ENCODE data around the gene FCMR.
"Not testable (repeated sequence)": the region's sequence is repeated elsewhere in the genome, so short reads cannot be mapped to it uniquely, and the experiment has no call there.

Gene FCMR

DNA sequence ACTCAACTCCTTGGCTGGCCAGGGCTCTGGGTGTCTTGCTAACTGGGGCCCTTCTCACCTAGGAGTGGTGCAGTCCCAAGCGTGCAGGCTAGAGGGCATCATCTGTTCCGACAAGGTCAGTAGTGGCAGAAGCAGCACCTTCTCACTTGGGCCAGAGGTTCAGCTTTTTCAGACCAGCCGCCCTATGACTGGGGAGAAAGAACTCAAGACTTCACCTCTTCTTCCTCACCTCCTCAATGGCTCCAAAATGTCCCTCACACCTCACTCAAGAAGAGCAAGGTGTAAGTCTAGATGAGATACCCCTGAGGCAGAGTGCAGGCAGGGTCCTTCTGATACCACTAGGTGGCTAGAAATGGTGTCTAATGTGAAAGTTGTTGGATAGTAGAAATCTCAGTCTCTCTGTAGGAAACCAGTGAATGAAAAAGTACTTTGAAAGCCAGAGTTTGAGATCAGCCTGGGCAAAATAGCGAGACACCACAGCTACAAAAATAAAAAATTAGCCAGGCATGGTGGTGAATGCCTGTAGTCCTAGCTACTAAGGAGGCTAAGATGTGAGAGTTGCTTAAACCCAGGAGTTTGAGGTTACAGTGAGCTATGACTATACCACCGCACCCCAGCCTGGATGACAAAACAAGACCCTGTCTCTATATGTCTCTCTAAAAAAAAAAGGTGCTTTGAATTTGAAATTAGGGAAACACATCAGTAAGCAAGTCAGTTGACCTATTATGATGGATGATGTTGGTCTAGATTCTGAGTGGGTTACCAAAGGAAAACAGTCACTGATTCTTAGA, 64.9 kb downstream of the FCMR start:
- H3K4me3 Mint-ChIP-seq, result no peak overlapping the region
- TF ChIP-seq, protein P1, sequence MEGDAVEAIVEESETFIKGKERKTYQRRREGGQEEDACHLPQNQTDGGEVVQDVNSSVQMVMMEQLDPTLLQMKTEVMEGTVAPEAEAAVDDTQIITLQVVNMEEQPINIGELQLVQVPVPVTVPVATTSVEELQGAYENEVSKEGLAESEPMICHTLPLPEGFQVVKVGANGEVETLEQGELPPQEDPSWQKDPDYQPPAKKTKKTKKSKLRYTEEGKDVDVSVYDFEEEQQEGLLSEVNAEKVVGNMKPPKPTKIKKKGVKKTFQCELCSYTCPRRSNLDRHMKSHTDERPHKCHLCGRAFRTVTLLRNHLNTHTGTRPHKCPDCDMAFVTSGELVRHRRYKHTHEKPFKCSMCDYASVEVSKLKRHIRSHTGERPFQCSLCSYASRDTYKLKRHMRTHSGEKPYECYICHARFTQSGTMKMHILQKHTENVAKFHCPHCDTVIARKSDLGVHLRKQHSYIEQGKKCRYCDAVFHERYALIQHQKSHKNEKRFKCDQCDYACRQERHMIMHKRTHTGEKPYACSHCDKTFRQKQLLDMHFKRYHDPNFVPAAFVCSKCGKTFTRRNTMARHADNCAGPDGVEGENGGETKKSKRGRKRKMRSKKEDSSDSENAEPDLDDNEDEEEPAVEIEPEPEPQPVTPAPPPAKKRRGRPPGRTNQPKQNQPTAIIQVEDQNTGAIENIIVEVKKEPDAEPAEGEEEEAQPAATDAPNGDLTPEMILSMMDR (IDR thresholded peaks at IDR 0.05), result no peak
- no peak for DNase-seq
- peaks cover 34% of the 10 kb centered on the region for H3K27me3 Mint-ChIP-seq (ENCODE audit: low read depth, poor library complexity)
- no peaks in the 10 kb centered on the region for H3K36me3 Mint-ChIP-seq (ENCODE audit: low read depth)
- no peaks in the 10 kb centered on the region for H3K4me1 Mint-ChIP-seq
- H3K27ac Mint-ChIP-seq, result no peak overlapping the region
- peaks cover 20% of the 10 kb centered on the region for H3K9me3 Mint-ChIP-seq

DNA sequence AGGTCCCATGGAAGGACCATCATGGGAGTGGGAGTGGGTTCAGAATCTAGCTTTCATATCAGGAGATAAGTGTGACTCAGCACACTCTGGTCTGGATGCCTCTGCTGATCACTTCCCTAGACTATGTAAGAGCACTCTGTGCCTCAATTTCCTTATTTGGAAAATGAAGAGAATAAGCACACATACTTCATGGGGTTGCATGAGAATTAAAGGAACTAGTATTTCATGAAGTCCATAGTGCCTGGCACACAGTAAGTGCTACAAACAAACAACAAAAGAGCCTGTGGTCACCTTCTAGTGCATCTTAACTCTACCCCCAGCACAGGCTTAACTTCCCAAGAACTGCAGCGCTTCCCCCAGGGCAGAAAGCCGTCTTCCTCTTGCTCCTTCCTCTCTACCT, 65.9 kb downstream of the FCMR start:
- H3K4me3 Mint-ChIP-seq, result no peak overlapping the region
- H3K27ac Mint-ChIP-seq, result no peak overlapping the region
- TF ChIP-seq, protein P1 (IDR thresholded peaks at IDR 0.05), result no peak
- peaks cover 24% of the 10 kb centered on the region for H3K27me3 Mint-ChIP-seq (ENCODE audit: low read depth, poor library complexity)
- no peaks in the 10 kb centered on the region for H3K4me1 Mint-ChIP-seq
- peaks cover 30% of the 10 kb centered on the region for H3K9me3 Mint-ChIP-seq
- H3K36me3 Mint-ChIP-seq (ENCODE audit: low read depth), result no peaks in the 10 kb centered on the region
- no peak for DNase-seq

DNA sequence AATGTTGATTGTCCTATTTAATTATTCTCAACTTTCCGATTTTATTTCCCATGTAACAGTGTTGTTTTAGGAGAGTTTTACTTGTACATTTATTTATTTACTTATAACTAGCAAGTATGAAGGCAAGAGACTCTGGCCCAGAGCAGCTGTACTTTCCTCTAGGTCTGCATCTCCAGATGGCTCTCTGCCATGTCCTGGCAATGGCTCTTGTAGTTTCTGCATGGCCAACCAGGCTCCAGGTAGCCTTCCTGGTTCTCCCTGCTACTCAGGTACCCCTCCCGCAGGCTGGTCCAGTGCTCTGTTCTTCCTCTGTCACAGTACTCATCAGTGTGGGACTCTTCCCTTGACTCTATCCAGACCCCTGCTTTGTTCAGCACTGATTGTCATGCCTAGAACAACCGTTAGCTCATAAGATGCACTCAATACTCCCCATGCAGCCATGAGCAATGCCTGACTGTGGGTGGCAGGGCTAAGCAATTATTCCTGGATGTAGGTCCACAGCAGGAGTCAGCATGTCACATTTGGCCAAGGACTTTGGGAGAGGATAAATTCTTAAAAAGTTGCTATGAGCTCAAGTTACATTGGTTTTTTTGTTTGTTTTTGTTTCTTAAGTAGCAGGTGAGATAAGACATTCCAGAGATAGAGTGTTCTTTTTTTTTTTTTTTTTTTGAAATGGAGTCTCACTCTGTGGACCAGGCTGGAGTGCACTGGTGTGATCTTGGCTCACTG, 67.2 kb downstream of the FCMR start:
- no peaks in the 10 kb centered on the region for H3K36me3 Mint-ChIP-seq (ENCODE audit: low read depth)
- peaks cover 43% of the 10 kb centered on the region for H3K9me3 Mint-ChIP-seq
- no peak overlapping the region for H3K27ac Mint-ChIP-seq
- TF ChIP-seq, protein P1 (IDR thresholded peaks at IDR 0.05), result no peak
- H3K27me3 Mint-ChIP-seq (ENCODE audit: low read depth, poor library complexity), result peaks cover 20% of the 10 kb centered on the region
- H3K4me3 Mint-ChIP-seq, result no peak overlapping the region
- no peaks in the 10 kb centered on the region for H3K4me1 Mint-ChIP-seq
- DNase-seq, result no peak

DNA sequence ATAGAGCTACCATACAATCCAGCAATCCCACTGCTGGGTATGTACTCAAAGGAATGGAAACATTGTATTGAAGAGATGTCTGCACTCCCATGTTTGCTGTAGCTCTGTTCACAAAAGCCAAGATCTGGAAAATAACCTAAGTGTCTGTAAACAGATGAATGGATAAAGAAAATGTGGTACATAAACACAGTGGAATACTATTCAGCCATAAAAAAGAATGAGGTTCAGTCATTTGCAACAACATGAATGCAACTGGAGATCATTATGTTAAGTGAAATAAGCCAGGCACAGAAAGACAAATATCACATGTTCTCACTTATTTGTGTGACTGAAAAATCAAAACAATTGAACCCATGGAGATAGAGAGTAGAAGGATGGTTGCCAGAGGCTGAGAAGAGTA, 68.0 kb downstream of the FCMR start:
- peaks cover 50% of the 10 kb centered on the region for H3K9me3 Mint-ChIP-seq
- H3K27ac Mint-ChIP-seq; H3K4me1 Mint-ChIP-seq; DNase-seq; H3K36me3 Mint-ChIP-seq (ENCODE audit: low read depth); H3K4me3 Mint-ChIP-seq: not testable (repeated sequence)
- H3K27me3 Mint-ChIP-seq (ENCODE audit: low read depth, poor library complexity), result peaks cover 22% of the 10 kb centered on the region
